RWPE1 (cell line): Measurements from ENCODE around the gene PRODH2.

Experiments
- CTCF ChIA-PET: fragments of 350-600 bp; sonication (Branson Sonifier 250); formaldehyde crosslinking; extraction: SDS; loops from one replicate; lab custom pipeline; 2021; lab: Yijun Ruan, JAX
- POLR2A ChIA-PET: fragments of 400-600 bp; formaldehyde crosslinking; extraction: SDS; loops from one replicate; lab custom pipeline; 2020; ENCODE audit warnings: antibody characterized with exemption; ENCODE audit not compliant: low non-redundant PET; lab: Yijun Ruan, JAX
- DNase-seq: peaks from one replicate; pipeline ENCODE4 v3.0.0; 2012; ENCODE audit warnings: low spot score
- H3K27ac ChIP-seq: fragments of 450-650 bp; 2 replicates; pipeline ENCODE4 v1.5.1; 2017
- TF ChIP-seq, protein P1 (sequence below): fragments of 450-650 bp; conservative IDR thresholded peaks from 2 replicates; pipeline ENCODE4 v1.5.1; 2017; ENCODE audit warnings: low read depth, mild to moderate bottlenecking

PRODH2 gene

DNA sequence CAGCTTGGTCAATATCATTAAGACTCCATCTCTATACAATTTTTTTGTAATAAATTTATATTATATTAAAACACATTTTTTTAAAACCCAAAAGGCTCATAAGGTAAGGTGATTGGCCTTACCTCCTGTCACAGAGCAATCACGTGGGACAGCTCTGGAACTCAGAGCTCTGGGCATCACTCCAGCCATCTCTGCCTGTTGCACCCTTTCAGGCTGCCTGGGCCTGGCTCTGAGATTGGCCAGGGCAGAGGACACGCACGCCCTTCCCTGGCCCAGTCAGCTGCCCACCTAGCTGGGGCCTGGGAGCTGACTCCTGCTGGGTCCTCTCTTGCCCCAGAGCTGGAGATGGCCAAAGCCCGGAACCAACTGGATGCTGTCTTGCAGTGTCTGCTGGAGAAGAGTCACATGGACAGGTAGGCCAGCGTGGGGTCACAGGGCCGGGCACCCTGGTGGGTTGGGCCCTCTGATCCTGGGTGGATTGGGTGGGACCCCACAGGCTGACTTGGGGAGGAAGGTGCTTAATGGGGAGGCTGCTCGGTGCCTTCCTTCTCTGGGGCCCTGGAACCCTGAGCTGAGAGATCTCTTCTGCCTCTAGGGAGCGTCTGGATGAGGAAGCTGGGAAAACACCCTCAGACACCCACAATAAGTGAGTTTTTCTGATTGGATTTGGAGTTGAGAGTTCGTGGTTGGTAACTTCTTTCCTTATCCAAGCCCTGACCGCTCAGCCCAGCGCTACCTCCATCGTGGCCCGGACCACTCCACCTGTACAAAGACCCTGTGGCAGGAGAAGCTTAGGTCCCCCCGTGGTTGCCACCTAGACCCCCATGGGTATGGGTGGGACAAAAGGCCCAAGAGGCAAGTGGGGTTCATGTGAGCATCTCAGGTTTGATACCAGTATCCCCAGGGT lies 60.6 kb downstream of the PRODH2 start:
- POLR2A ChIA-PET = interaction anchor here (1.1 kb wide), 1 partner anchor 11 kb away, joined by 3 read pairs; no protein-coding TSS in a partner anchor
- CTCF ChIA-PET = interaction anchor here (0.7 kb wide), 1 partner anchor 18 kb away, joined by 6 read pairs; no protein-coding TSS in a partner anchor
- DNase-seq = no peak
- H3K27ac ChIP-seq = no peak overlapping the region; the same call in 1 of the 2 replicates
- TF ChIP-seq, protein P1, sequence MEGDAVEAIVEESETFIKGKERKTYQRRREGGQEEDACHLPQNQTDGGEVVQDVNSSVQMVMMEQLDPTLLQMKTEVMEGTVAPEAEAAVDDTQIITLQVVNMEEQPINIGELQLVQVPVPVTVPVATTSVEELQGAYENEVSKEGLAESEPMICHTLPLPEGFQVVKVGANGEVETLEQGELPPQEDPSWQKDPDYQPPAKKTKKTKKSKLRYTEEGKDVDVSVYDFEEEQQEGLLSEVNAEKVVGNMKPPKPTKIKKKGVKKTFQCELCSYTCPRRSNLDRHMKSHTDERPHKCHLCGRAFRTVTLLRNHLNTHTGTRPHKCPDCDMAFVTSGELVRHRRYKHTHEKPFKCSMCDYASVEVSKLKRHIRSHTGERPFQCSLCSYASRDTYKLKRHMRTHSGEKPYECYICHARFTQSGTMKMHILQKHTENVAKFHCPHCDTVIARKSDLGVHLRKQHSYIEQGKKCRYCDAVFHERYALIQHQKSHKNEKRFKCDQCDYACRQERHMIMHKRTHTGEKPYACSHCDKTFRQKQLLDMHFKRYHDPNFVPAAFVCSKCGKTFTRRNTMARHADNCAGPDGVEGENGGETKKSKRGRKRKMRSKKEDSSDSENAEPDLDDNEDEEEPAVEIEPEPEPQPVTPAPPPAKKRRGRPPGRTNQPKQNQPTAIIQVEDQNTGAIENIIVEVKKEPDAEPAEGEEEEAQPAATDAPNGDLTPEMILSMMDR = no peak

DNA sequence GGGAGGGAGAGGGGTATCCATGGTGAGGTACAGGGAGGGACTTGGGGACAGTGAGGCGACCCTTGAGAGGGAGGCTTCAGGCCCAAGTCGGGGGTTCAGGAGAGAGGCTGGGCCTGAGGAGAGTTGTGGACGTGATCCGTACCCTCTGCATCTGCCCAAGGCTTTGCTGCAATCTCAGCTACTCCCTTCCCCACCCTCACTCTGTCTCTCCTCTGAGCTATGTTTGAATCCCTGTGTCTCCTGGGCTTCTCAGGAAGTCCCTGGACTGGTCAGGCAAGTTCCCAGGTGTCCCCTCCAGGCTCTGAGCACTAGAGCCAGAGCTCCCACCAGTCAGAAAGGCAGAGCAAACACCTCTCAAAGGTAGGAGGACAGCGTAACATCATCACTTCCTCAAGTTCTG lies 62.5 kb downstream of the PRODH2 start:
- TF ChIP-seq, protein P1 = no peak
- peak overlapping the region; percentile 31 for H3K27ac ChIP-seq
- POLR2A ChIA-PET = interaction anchor here (1.0 kb wide), 1 partner anchor 47 kb away, joined by 3 read pairs; no protein-coding TSS in a partner anchor
- CTCF ChIA-PET = no interaction called here
- DNase-seq = no peak
